SJCRH30 (cell line): ENCODE data around the gene CCR9. TPM values are rescaled to one million over a fixed set of nuclear protein-coding genes. Genes with fewer than 3 reads are reported as not detected.
A peak's percentile ranks its signal among the peaks of the same experiment; 100 is the strongest.

Experiments used
- DNase-seq, 2 experiments: peaks; one replicate each; pipeline ENCODE4 v3.0.0-alpha.2; 2015 to 2020
- H3K27ac ChIP-seq: fragments of 250-450 bp; sonication (Bioruptor Pico); 2 replicates; pipeline ENCODE4 v1.5.1; 2020; ENCODE audit warnings: mild to moderate bottlenecking, moderate library complexity
- H3K27me3 ChIP-seq: fragments of 250-450 bp; sonication (Bioruptor Pico); 2 replicates; pipeline ENCODE4 v1.5.1; 2020; ENCODE audit warnings: mild to moderate bottlenecking, moderate library complexity
- H3K36me3 ChIP-seq: fragments of 250-450 bp; sonication (Bioruptor Pico); 2 replicates; pipeline ENCODE4 v1.5.1; 2020; ENCODE audit warnings: mild to moderate bottlenecking, moderate library complexity
- H3K4me1 ChIP-seq: fragments of 250-450 bp; sonication (Bioruptor Pico); 2 replicates; pipeline ENCODE4 v1.5.1; 2020; ENCODE audit warnings: mild to moderate bottlenecking, moderate library complexity
- H3K4me3 ChIP-seq: fragments of 250-450 bp; sonication (Bioruptor Pico); 2 replicates; pipeline ENCODE4 v1.5.1; 2020; ENCODE audit warnings: mild to moderate bottlenecking, moderate library complexity
- H3K9me3 ChIP-seq: fragments of 250-450 bp; sonication (Bioruptor Pico); replicated peaks from 2 replicates; pipeline ENCODE4 v1.5.1; 2020; ENCODE audit warnings: mild to moderate bottlenecking, moderate library complexity
- total RNA-seq: library from RNA; depleted of rRNA; stranded (reverse); fragments of >200 nt; shearing (Covaris generic); gene quantifications from 2 replicates; pipeline ENCODE4 v1.2.3, GENCODE V29; 2014

The CCR9 gene
- total RNA-seq, 1 experiment from 2014 or later: not detected

DNA sequence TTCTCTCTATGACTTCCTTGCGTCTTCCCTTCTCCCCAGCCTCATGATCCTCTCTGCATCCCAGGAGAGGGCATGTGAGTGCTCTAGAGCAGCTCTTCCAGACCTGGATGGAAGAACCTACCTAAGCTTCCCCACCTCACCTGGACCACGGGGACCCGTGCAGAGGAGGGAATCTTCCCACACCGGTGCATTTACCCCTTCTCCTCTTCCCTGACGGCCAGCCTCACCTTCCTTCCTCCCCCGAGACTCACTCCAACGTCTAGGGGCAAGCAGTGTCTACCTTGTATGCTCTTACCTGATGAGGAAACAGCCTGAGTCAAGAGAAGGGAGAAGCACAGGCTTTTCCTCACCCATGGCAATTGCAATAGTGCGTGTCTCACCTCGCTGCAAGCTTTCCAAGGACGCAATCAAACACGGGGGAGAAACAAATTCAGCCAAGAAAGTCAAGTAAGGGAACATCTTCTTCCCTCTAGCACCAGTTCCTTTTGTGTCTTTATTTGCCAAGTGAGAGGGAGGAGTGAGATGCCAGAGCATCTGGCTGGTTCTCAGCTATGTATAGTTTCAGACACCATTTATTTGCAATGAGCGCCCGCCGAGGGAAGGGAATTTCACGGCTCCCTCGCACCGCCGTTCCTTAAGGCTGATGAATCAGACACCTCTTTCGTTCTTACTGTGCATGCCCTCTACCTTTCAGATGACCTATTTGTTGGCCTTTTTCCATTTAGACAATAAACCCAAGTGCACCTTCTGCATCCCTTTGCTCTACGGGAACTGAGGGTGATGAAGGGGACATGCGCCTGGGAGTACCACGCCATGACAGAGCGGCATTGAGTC, 1.8 kb upstream of the CCR9 start:
- H3K27ac ChIP-seq: no peak overlapping the region
- DNase-seq: no peak
- H3K36me3 ChIP-seq: no peaks in the 10 kb centered on the region
- H3K4me3 ChIP-seq: no peak overlapping the region
- no peaks in the 10 kb centered on the region for H3K27me3 ChIP-seq
- no peaks in the 10 kb centered on the region for H3K4me1 ChIP-seq
- no peaks in the 10 kb centered on the region for H3K9me3 ChIP-seq

DNA sequence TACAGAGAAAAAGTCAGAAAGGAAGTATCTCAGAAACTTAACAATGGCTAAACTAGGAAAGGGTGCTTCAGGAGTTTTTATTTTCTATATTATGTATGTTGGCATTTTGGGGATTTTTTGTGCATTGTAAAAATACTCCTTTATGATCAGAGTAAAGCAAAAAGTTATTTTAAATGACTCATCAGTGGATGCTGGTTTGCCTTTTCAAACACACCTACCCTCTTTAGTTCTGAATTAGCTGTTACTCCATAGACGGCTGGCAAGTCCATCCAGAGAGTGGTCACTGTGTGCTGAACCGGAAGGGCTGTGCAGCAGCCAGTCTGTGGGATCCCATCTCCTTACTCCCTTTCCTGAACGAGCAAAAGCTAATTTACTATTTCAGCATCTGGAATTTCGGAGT, 942 bp downstream of the CCR9 start:
- DNase-seq: no peak
- Histone ChIP-seq H3K4me3 (no peak overlapping the region), H3K36me3 (no peaks in the 10 kb centered on the region), H3K4me1 (no peaks in the 10 kb centered on the region), H3K27ac (no peak overlapping the region), H3K27me3 (no peaks in the 10 kb centered on the region), H3K9me3 (no peaks in the 10 kb centered on the region)

DNA sequence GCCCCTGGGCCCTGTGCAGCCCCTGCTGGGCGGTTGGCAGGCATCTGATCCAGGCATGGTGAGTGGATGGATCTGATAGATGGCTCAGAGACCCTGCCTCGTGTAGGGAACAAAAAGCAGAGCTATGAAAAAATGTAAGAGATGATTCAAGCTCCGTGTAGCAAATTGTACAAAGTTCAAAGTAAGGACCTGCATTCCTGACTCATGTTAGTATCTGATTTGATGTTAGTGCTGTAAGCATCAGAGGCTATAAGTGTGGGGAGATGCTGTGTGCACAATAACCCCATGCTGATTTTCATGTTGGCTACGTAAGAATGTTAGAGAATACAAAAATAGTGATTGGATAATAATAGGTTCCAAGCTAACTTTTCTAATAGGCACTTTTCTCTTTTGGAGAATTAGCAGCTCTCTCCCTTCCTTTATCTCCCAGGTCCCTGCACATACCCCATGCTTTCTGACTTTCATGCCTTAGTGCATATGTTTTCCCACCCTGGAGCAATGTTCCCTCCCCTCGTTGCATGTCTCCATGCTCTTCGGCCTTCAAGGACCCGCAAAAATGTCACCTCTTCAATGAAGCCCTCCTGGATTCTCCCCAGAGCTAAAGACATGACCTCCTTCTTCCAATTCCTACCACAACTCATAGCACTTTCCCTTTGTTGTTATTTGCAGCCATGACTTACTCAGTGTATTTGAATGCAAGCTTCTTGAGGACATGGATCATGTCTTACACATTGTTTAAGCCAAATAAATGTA, 1.6 kb downstream of the CCR9 start:
- H3K9me3 ChIP-seq: no peaks in the 10 kb centered on the region
- H3K4me1 ChIP-seq: no peaks in the 10 kb centered on the region
- no peak for DNase-seq
- H3K4me3 ChIP-seq: no peak overlapping the region
- H3K36me3 ChIP-seq: no peaks in the 10 kb centered on the region
- no peaks in the 10 kb centered on the region for H3K27me3 ChIP-seq
- H3K27ac ChIP-seq: no peak overlapping the region

- no peaks in the 10 kb centered on the region for H3K27me3 ChIP-seq
- no peaks in the 10 kb centered on the region for H3K36me3 ChIP-seq
- H3K9me3 ChIP-seq: no peaks in the 10 kb centered on the region
- H3K4me1 ChIP-seq: no peaks in the 10 kb centered on the region
- H3K27ac ChIP-seq: no peak overlapping the region
- no peak overlapping the region for H3K4me3 ChIP-seq
- DNase-seq: no peak
Measured at GRCh38 chr3:45889337-45889736, 3.0 kb downstream of the CCR9 start.

- no peaks in the 10 kb centered on the region for H3K27me3 ChIP-seq
- H3K9me3 ChIP-seq: no peaks in the 10 kb centered on the region
- H3K4me1 ChIP-seq: no peaks in the 10 kb centered on the region
- no peak overlapping the region for H3K4me3 ChIP-seq
- no peaks in the 10 kb centered on the region for H3K36me3 ChIP-seq
- H3K27ac ChIP-seq: no peak overlapping the region
- peak in 1 of 2 experiments; percentile 26 for DNase-seq
Measured at GRCh38 chr3:45890405-45890804, 4.1 kb downstream of the CCR9 start.

GRCh38 chr3:45892161-45892560, 5.8 kb downstream of the CCR9 start:
- Histone ChIP-seq H3K9me3 (no peaks in the 10 kb centered on the region), H3K27ac (no peak overlapping the region), H3K27me3 (no peaks in the 10 kb centered on the region), H3K36me3 (no peaks in the 10 kb centered on the region), H3K4me1 (peaks cover 11% of the 10 kb centered on the region), H3K4me3 (no peak overlapping the region)
- no peak for DNase-seq

DNA sequence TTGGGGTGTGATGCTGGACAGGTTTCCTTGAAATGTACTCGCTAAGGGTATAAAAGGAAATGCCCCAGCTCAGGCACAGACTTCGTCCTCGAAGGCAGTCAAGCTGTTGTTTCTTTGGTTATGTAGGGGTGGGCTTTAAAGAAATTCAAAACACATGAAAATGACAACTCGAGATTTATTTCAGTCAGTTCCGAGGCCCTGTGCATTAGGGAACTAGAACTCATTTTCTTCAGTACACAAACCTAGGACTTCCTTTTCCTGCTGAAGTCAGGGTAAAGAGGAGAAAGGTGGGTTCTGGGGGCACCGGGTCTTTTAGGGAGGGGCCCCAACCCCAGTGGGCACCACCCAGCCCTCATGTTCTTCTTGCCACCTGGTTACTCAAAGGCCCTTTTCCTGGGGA, 7.7 kb downstream of the CCR9 start:
- H3K36me3 ChIP-seq: no peaks in the 10 kb centered on the region

DNA sequence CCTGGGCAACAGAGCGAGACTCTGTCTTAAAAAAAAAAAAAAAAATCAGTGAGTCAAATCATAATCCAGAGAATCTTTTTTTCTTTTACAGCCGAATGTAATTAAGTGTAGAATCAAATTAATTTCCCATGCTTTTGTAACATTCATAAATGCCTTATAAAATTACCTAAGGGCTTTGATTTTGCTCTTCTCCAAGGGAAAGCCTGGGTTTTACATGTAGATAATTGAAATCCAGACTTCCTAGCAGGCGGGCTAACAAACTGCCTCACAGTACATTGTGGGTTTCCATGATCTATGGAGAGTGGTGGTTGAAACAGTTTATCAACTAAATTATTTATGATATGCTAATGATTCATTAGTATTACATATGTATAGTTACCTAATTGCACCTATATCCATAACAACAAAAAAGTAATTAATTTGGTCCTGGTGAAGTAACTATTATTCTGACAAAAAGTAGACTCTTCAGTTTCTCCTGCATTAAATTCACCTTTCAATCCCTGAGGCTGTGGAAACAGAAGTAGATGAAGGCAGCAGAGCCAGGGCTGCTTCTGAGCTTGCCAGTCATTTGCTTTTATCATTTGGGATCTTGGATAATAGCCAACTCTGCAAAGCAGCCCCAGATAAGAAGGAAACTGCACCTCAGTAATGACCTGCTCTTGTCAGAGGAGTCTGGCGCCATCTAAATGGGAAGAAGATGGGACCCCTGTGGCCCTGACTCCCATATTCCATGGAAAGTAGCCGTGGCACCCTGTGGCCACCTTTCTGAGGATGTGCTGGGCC, 9.5 kb downstream of the CCR9 start:
- Histone ChIP-seq H3K27me3 (no peaks in the 10 kb centered on the region), H3K27ac (no peak overlapping the region), H3K4me3 (no peak overlapping the region), H3K4me1 (peaks cover 12% of the 10 kb centered on the region), H3K36me3 (no peaks in the 10 kb centered on the region), H3K9me3 (no peaks in the 10 kb centered on the region)
- no peak for DNase-seq

More for the DNA sequence above, 7.7 kb downstream of the CCR9 start:
- H3K27ac ChIP-seq: no peak overlapping the region
- H3K4me3 ChIP-seq: no peak overlapping the region
- no peaks in the 10 kb centered on the region for H3K27me3 ChIP-seq
- DNase-seq: no peak
- no peaks in the 10 kb centered on the region for H3K9me3 ChIP-seq
- H3K4me1 ChIP-seq: peaks cover 12% of the 10 kb centered on the region

DNA sequence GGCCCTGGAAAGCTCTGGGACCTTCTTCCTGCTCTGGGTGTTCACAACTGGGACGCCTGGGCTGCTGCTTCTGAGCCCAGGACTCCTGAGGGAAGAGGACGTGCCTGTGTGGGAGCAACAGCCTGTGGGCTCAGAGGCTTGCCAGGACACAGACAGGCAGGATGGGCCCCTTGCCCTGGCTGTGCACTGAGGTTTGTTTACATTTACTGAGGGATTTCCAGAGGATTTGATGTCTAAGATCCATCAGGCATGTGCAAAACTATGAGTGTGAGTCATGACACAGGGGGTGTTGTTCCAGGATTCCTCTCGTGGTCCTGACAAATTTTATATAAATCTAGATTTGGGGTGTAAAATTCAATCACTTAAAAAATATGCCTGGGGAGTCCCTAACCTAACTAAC, 10.6 kb downstream of the CCR9 start:
- Histone ChIP-seq H3K27me3 (no peaks in the 10 kb centered on the region), H3K4me3 (no peak overlapping the region), H3K9me3 (no peaks in the 10 kb centered on the region), H3K27ac (no peak overlapping the region), H3K36me3 (no peaks in the 10 kb centered on the region), H3K4me1 (peaks cover 12% of the 10 kb centered on the region)
- peak; percentile 23 to 40 for DNase-seq

DNA sequence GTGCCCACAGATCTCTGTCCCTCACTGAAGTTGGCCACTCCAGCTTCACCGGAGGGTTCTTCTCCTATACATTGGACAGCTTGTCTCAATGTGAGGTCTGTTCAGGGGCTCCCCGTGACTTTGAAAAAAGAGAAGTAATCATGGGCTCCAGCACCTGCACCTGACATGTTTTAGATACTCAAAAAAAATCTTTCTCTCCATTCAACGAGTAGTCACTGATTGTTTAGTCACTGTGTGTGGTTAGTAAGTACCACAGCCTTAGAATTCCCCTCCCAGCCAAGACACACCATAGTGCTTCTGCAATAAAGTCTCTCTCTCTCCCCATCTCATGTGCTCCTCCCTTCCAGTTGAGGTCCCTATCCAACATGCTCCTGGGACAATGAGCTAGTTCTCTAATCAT, 18.6 kb downstream of the CCR9 start:
- H3K36me3 ChIP-seq: no peaks in the 10 kb centered on the region
- no peak overlapping the region for H3K4me3 ChIP-seq
- DNase-seq: no peak
- H3K9me3 ChIP-seq: 0 out of 2 replicates have a peak, but pooled peaks cover 2% of the 10 kb centered on the region
- no peaks in the 10 kb centered on the region for H3K27me3 ChIP-seq
- peaks cover 15% of the 10 kb centered on the region for H3K4me1 ChIP-seq
- H3K27ac ChIP-seq: no peak overlapping the region

DNA sequence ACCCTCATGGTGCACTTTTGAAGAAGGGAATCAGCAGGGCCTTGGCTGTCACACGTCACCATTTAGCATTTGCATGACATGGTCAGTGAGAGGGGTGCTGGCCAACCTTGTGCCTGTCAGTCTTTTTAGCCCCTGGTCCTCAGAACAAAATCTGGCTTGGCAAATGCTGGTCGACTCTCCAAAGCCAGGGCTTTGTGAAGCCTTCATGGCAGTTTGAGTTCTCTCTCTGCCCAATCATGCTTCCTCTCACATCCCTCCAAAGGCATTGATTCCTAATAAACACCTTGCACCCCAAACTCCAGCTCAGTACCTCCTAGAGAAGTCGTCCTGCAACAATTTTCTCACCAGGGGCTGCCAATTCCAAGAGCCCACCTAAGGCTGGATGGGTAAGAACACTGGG, 19.4 kb downstream of the CCR9 start:
- H3K9me3 ChIP-seq: 0 out of 2 replicates have a peak, but pooled peaks cover 2% of the 10 kb centered on the region
- peaks cover 15% of the 10 kb centered on the region for H3K4me1 ChIP-seq
- H3K4me3 ChIP-seq: no peak overlapping the region
- no peak for DNase-seq
- no peak overlapping the region for H3K27ac ChIP-seq
- H3K36me3 ChIP-seq: no peaks in the 10 kb centered on the region
- H3K27me3 ChIP-seq: no peaks in the 10 kb centered on the region

GRCh38 chr3:45906681-45907407, 20.5 kb downstream of the CCR9 start:
- H3K27ac ChIP-seq: peak overlapping the region; percentile 66

DNA sequence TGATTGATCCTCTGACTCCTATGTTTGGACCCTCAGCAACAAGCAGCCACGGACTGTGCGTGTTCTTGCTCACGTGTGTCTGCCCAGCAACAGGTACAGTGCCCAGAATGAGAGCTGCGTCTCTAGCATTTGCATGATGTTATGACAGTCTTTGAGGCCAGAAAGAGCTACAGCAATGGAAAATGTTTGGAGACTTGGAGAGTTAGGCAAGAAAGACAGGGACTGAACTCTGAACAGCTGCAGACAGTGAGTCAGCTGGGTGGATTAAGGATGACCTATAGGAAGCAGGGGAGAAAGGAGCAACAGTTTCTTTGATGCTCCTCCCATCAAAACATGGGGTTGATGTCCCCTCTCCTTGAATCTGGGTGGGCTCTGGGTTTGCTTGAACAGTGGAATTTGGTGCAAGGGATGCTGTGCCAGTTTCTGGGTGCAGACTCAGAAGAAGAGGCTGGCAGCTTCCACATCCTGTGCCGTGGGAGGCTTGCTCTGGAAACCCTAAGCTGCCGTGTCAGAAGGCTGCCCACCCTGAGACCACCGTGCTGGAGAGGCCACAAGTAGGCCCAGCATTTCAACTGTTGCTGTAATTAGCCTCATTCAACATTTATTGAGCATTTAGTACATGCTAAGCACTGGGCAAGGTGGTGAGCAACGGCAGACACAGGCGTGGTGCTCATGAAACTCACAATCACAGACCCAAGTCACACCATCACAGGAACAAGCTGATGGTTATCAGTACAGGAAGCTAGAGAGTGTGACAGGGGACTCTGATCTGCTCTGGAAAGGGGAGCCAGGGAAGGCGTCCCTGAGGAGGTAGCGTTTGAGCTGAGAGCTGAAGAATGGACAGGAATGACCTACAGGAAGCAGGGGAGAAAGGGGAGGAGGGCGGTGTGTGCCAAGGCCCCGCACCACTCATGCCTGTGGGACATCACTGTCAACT, 21.7 kb downstream of the CCR9 start:
- peaks cover 15% of the 10 kb centered on the region for H3K4me1 ChIP-seq
- no peaks in the 10 kb centered on the region for H3K27me3 ChIP-seq
- H3K36me3 ChIP-seq: no peaks in the 10 kb centered on the region
- 0 out of 2 replicates have a peak, but pooled peaks cover 2% of the 10 kb centered on the region for H3K9me3 ChIP-seq
- DNase-seq: peak; percentile 53 to 76
- H3K27ac ChIP-seq: peak overlapping the region; percentile 66
- peak overlapping the region; percentile 13; the same call in 1 of the 2 replicates for H3K4me3 ChIP-seq

More at GRCh38 chr3:45906681-45907407, 20.5 kb downstream of the CCR9 start:
- no peak overlapping the region for H3K4me3 ChIP-seq
- H3K27me3 ChIP-seq: no peaks in the 10 kb centered on the region
- H3K9me3 ChIP-seq: 0 out of 2 replicates have a peak, but pooled peaks cover 2% of the 10 kb centered on the region
- no peaks in the 10 kb centered on the region for H3K36me3 ChIP-seq
- peak; percentile 17 to 44 for DNase-seq
- peaks cover 15% of the 10 kb centered on the region for H3K4me1 ChIP-seq
